Measurements from ENCODE around the gene LORICRIN.

LORICRIN gene

DNA sequence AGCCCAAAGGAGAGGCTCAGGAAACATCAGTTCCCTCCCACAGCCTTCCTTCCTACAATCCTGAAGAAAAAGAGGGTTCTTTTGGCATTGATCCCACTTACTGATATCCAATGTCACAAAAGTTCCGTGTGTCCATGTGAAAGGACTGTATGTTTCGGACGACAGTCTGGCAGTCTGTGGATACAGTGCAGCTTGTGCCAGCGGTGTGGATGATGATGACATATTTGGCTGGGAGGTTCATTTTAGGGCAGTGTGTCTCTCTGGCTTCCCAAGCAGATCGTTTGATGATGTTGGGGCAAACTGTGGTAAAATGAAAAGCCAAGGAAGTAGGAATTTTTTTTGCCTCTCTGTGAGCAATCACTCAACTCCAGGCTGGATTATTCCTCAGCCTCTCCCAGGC, 42.8 kb downstream of the LORICRIN start:
- DNase-seq (ENCODE audit: low read depth in 3 of 3, low spot score in 1 of 3), result no peak

- no peak for DNase-seq (ENCODE audit: low read depth in 3 of 3, low spot score in 1 of 3)
These were observed 46.2 kb downstream of the LORICRIN start for GRCh38 chr1:153305682-153306081.

DNA sequence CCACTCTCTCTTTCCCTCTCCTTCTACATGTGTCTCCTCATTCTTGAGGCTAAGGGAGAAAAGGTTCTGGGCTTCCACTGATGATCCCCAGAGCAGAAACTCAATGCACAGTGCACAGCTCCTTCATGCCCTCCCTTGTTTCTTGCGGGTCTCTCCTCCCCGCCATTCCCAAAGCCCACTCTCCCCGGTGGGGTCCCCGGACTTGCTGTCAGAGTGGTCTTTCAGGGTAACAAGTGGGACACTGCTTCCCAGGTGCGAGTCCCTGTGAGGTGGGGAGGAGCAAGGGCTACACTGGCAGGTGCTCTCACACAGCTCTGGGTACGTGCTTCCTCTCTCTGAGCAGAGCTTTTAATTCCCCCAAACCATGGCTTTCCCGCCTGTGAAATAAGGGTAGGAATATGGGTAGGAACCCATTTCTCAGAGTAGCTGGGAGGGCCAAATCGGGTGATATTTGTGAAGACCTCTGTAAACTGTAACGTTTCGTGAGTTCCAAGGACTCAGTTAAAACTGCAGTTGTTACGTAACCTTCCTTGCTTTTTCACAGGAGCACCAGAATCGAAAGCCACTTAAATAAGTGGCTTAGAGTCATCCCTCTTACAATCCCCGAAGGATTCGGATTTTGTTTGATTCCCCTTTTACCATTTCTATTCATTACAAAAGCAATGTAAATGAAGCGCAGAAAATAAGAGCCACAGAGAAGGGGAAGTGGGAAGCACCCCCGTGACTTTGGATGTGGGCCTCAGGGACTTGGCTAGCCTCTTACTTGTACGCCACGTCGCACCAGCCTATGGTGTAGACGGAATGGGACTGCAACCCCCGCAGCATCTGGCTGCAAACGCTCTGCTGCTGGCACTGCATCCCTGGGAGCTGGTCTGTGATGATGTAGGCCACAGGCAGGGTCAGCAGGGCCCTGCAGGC, 47.1 kb downstream of the LORICRIN start:
- DNase-seq (ENCODE audit: low read depth in 3 of 3, low spot score in 1 of 3), result no peak

DNA sequence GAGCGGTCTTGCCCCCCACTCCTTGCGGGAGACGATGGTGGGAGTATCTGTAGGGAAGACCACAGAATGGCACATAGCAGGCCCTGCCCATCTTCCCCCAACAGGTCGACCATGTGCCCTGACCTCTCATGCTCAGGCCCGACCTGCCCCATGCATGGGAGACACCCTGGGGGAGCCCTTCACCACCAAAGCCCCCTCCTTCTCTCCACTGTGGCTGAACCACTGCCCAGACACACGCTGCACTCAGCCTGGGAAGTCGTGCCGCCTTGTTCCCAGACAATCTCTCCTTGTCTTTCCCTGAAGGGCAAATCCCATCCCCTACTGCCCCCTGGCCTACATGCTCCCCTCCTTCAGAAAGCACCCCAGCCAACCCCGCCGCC, 47.7 kb downstream of the LORICRIN start:
- no peak for DNase-seq (ENCODE audit: low read depth in 3 of 3, low spot score in 1 of 3)

- no peak for DNase-seq (ENCODE audit: low read depth in 3 of 3, low spot score in 1 of 3)
These were observed 49.1 kb downstream of the LORICRIN start for GRCh38 chr1:153308540-153308939.

GRCh38 chr1:153309441-153309840, 50.0 kb downstream of the LORICRIN start:
- no peak for DNase-seq (ENCODE audit: low read depth in 3 of 3, low spot score in 1 of 3)

DNA sequence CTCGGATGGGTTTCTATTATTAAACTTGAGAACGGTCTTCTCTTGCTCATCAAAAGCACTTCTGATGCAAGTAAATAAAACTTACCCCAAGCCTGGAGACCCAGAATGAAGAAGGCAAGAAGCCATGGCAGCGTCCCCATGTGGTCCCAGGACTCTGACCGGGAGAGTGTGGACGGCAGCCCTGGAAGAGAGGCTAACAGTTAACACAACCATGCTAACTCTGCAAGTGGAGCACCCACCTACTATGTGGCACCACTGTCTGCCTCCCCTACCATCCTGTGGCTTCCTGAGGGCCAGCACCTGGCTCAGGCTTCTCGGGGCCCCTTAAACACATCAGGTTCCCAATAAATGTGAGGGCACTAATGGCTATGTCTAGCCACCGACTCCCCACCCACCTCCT, 51.0 kb downstream of the LORICRIN start:
- no peak for DNase-seq (ENCODE audit: low read depth in 3 of 3, low spot score in 1 of 3)
